GM19324 (cell line): ENCODE results near the gene CROCC2.

Experiments used
- ATAC-seq: cut with Tn5 transposase; IDR thresholded peaks from one replicate; pipeline ENCODE4 v1.9.1; 2021; ENCODE audit warnings: mild to moderate bottlenecking, moderate library complexity; ENCODE audit not compliant: unreplicated experiment, low FRiP score

Gene CROCC2

DNA sequence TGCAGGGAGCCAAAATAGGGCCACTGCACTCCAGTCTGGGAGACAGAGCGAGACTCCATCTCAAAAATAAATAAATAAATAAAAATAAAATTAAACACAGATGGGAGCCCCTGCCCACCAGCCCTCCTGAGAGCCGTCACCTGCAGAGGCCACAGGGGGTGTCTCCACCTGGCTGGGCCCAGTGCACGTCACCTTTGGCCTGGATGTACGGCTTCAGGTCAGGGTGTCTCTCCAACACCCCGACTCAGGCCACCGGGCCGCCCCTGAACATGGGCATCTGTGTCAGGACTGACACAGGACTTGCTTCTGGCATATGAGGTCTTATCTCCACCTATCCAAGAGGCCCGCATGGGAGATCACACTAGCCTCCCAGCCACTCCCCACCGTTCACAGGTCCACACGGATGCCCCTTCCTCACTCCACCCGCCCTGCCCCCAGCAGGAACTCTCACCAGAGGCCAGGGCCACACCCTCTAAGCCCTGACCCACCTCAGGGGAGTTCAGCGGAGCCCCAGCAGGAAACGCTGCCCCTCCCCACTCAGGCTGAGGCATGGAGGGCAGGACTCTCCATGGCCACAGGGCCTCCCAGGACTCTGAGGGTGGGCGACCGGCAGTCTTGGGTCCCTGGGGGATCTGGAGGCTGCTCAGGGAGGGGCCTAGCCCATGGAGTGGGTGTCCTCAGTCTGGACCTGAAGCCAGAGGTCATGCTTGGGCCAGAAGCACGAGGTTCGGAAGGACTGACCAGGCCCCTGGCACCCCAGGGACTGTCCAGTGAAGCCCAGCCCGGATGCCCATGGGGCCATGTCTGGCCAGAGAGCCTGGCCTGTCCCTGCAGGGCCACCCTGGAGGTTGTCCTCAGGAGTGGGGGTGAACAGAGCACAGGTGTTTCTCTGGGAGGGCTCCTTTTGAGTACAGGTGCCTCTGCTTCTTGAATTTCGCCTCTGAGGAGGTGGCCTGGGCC is 1.6 kb upstream of the CROCC2 start:
- no peak for ATAC-seq

DNA sequence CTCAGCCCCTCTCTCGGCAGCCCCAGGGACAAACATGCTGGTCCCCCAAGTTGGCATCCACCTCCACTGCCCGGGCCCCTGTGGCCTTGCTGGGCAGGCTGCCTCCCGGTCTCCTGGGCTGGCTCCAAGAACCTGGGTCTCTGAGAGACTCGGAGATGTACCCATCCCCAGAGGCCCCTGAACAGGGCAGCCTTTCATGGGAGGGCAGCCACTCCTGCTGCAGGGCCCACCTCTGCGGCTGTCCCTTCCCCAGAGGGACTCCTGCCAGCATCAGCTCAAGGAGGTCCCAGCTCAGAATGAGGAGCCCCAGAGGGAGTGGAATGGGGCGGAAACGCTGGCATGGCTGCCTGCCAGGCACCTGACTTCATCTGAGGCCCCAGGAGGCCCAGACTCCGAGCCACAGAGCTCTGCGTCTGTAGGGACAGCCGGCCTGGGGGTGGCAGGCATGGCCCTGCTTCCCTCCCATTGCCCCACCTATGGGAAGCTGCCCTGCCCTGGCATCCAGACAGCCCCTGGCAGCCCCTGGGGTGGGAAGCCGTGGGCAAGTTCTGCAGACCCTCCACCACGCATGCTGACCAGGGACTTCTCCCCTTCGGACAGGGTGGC is 857 bp upstream of the CROCC2 start:
- no peak for ATAC-seq

DNA sequence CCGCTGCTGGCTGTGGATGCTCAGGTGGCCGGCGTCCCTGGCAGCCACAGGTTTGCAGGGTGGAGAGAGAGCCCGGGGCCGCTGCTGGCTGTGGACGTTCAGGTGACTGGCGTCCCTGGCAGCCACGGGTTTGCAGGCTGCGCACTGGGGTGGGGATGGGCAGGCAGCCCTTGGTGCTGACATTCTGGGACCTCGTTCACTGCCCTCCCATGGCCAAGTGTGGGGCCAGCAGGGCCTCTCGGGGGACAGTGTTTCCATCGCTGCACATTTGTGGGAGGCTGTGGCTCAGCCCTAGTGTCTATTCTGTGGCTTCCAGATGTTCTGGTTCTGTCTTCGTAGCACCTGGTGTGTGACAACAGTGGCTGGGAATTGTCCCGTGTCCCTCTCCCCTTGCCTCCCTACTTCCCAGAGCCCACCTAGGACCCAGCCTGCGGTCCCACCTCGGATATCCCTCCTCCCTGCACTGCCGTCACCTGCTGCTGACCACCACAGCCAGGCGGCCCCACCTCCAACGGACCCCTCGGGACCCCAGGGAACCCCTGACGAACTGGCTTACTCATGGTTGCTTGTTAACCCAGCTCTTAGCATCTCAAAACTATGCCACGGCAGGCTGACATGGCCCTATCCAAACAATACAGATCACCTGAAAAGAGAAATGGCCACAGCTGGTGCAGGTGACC is 915 bp downstream of the CROCC2 start:
- no peak for ATAC-seq

DNA sequence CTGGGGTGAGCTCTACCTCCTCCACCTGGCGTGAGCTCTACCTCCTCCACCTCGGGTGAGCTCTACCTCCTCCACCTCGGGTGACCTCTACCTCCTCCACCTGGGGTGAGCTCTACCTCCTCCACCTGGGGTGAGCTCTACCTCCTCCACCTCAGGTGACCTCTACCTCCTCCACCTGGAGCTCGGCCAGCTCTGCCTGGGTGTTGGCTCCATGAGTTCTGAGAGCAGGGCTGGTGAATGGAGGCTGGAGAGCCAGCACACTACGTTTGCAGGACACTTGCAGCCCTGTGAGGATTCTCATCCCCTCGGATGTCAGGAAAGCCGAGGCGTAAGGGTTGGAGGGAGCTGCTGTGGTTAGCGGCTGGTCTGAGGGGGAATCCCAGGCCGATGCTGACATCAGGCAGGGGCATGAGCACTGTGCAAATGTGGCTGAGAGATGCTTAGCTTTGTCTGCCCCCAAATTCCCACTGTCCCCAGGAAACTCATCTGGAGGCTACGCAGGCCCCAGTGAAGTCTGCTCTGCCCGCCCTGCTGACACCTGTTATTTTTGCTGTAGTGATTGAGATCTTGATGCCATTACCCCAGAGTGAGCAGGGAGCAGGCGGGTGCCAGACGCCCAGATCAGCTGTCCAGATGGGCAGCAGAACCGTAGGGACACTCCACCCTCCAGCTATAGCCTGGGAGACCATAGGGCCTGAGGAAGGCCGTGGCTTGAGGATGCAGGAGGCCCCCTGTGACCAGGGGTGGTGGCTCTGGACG is 3.3 kb downstream of the CROCC2 start:
- ATAC-seq, result no peak

DNA sequence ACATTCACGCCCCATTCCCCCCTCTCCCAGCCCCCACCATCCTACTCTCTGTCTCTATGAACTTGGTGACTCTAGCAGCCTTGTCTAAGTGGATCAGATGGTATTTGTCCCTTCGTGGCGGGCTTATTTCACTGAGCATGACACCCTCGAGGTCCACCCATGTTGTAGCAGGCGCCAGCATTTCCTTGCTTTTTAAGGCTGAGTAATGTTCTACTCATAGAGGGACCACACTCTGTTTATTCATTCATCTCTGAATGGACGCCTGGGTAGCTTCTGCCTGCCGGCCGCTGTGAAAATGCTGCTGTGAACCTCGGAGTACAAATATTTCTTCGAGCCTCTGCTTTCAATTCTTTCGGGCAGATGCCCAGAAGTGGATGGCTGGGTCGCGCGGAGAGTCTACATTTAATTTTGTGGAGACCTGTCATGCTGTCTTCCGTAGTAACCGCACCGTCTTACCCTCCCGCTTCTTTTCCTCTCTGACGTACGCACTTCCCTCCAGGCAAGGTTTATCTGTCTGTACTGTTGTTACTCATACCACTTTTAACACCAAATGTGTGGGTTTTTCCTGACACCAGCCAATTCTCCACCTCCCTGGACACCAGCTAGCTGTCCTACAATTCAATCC is 5.6 kb downstream of the CROCC2 start:
- no peak for ATAC-seq

DNA sequence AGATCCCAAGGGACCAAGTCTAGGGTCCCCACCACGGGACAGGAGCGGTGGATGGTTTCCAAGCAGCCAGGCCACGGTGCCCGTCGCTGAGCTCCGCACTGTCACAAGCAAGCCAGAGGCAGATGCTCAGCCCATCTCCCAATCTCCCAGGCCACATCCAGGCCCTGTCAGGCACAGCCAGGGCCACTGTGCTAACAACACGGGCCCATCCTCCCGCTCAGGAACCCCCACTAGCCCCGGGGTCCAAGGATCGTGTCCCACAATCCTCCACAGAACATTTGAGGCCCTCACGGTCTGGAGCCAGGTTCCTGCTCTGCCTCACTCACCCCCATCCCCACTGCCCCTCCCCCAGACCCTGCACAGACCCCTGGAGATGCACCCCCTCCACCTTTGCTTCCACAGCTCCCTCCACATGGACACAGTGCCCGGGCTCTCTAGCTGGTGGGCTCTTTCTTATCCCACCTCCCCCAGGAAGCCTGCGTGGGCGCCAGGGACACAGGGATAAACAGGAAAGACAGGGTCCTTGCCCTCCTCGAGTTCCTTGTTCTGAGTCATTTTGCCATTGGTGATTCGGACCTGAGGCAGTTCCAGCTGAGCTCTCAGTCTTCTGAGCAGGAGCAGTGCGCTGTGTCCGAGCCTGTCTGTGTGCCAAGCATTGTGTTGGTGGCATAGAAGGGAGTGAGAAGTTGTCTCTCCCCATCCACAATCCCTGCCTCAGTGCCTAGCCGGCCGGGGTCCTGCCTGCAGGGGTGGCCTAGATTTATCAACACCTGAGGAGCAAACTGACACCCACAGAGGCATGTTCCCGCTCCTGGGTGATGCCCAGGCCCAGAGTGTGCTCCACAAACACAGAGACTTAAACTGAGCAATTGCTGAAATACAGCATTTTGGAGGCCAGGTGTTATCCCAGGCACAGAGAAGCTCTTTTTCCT is 7.0 kb downstream of the CROCC2 start:
- no peak for ATAC-seq

DNA sequence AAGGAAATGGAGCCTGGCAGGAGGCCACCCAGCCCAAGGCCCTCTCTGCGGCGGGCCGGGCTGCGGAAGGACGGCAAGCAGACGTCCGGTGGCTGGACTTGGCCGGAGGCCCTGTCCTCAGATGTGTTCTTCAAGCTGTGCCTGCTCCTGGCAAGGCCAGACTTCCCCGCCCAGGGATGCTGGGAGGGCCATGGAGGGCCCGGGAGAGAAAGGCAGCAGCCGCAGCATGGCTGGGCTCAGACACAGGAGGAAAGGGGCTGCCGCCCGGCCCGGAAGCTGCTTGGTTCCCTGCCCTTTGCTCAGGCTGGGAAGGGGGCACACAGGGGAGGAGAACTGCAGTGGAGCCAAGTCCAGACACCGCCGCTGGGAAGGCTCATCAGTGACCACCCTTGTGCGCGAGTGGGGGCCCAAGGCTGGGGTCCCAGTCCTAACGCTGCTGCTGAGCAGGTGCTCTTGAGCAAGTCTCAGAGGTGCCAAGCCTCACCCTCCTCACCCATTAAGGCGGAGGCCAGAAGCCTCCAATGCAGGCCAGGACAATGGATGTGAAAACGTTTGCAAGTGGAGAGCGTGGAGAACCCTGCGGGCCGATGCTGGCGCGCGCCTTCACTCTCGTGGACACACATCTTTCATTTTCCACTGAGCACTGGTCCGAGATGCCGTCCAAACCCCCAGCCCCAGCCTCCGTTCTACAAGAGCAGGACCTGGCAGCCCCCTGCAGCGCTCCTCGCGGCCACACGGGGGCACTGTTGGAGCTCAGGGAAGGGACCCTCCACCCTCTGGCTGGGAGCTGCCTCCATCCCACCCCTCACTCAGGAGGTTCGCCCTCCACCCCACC is 7.9 kb downstream of the CROCC2 start:
- no peak for ATAC-seq

DNA sequence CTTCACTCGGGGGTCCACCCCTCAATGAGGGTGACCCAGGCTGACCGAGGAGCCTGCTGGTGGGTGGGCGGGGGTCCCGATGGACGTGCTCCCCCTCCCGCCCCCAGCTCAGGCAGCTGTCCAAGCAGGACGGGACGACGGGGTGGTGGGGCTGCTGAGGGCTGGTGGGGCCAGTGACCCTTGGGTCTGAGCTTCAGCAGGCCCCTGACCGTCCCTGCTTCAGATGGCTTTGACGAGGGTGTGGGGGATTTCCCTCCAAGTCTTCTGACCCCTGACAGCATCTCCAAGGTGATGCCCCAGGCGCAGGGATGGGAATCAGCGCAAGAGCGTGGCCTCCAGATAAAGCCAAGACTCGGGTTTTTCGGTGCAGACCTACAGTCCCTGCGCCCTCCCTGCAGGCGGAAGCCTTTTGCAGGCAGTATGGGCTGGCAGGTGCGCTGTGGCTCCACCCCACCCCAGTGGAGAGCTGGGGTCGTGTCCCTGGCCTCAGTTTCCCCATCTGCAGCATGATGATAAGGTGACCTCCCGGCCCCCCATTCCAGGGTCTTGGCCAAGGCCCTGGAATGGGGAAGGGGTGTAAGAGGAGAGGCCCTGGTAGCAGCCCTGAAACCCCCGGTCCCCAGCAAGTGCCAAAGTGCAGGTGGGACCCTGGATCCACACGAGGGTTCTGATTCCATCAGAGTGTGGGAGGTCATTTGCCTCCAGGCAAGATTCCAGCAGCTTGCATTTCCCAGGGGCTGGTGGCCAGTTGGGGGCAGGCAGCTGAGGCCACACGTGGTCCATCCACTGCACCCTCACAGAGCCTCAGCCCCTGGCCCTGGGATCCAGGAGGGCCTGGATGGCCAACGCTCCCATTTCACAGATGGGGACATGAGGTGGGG is 8.7 kb downstream of the CROCC2 start:
- ATAC-seq, result no peak

DNA sequence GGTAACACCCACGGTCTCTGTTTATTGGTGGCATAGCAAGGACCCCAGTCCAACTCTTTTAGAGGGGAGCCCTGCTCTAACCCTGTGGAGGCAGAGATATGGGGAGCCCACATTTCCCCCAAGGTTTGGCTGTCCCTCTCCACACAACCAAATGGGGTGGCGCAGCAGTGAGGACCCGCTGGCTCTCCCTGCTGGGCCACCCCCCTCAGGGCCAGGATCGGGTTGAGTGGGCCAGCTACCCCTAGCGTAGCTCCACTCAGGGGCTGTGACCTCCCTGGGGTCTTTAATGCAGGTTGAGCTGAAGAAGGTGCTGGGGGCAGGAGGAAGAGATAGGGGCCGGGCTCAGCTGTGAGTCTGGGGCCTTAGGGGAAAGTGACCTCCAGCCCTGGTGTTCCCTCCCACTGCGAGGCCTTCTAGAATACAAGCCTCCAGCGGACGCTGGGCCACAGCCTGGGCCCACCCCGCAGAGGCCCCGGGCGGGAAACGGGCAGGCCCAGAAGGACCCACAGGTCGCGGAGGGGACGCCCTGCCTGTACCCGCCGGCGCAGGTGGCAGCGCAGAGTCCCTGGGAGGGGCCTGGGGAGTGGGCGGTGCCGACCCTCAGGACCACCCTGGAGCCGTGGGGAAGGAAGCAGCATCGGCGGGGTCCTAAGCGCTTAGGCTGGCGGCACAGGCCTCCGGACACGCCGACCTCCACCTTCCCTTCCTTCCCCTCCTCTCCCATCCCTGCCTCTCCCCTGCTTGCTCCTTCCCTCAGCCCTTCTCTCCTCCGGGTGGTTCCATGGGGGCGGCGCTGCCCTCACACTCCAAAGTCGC is 9.6 kb downstream of the CROCC2 start:
- ATAC-seq, result no peak

DNA sequence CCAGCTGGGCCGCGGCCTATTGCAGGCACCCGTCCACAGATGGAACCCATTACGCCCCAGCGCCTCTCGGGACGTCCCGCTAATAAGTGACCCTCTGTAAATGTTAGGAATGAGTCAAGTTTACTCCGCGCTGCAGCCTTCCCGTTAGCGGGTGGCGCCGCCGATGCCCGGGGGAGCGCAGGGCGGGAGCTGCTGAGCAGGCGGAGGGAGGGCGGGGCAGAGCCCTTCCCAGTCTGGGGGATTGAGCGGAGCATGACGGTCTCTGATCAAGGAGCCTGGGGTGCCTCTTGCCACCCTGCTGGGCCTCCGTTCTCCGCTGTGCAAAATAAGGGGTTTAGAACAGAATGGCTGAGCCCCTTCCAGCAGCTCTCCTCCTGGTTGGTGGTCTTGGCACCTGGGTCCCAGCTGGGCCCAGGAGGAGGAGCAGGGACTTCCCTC is 10.5 kb downstream of the CROCC2 start:
- ATAC-seq, result no peak

DNA sequence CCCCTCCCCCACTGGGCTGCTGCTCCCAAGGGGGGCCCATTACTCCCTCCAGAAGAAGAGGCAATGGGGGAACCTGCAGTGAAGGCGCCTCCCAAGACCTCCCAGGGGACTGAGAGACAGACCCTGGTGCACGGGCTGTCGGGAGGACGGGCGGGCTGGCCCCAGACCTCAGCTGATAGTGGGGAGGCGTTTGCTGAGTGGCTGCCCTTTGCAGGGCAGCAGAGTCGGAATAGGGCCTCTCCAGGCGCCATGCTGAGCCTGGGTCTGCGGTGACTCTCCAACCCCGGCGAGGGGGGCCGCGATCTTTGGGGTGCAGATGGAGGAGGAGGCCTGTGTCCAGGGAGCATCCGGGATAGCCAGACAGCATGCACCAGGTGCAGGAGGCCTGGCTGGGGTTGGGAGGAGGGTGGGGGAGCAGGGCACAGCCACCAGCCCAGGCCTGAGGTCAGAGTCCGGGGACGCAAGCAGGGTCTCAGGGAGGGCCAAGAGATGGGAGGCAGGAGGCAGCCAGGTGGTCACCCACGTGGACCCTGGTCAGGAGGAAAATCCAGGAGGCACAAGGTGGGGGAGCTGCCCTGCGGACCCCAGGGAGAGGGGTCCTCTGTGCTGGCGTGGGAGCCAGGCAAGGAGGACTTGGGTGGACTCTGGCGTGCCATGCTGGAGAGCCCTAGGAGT is 11.0 kb downstream of the CROCC2 start:
- no peak for ATAC-seq

DNA sequence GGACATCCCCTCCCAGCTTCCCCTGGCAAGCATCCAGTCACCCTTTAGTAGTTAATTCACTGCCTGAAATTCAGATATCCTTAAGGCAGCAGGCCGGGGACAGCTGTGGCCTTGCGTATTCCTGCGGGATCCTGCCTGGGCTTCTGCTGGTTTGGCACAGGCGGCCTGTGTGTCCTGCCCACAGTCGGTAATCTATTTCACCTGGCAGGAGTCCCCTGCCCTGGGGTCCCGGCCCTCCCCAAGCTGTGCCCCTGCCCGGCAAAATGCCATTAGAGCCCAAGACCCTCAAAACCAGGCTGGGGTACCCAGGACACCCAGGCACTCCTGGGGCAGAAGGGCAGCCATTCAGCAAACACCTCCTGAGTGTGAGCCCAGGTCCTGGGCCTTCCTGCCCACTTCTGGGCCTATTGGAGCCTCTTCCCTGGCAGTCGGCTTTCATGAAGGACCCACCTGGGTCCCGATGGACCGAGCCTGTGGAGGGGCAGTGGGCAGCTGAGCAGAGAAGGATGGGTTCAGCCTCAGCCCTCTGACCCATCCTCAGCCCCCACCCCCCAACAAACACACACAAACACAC is 11.6 kb downstream of the CROCC2 start:
- ATAC-seq, result no peak

DNA sequence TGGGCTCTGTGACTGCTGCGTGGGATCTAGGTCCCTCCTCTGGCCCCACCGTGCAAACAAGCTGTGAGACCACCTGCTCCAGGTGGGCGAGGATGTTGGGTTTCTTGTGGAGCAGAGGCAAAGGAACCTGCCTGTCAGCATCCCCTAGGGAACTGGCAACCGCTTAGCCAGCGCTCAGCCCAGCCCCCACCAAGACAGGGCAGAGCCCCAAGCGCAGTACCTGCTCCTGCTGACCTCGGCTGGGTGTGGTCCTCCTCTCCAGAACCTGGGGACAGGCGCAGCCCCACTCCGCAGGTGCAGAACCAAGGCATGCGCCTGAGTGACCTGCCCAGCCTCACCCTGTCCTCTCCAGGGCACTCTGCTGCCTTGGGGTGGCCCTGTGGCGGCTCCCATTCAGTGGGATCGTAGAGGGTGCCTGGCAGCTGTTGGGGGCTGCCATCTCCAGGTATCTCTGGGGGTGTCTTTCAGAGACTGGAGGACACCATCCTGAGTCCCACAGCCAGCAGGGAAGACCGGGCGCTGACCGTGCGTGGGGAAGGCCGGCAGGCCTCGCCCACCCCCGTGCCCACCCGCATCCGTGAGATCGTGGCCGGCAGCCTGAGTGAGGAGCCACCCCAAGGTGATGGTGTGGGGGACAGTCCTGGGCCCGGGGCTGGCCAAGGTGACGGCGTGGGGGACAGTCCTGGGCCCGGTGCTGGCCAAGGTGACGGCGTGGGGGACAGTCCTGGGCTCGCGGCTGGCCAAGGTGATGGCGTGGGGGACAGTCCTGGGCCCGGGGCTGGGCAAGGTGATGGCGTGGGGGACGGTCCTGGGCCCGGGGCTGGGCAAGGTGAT is 12.3 kb downstream of the CROCC2 start:
- no peak for ATAC-seq

DNA sequence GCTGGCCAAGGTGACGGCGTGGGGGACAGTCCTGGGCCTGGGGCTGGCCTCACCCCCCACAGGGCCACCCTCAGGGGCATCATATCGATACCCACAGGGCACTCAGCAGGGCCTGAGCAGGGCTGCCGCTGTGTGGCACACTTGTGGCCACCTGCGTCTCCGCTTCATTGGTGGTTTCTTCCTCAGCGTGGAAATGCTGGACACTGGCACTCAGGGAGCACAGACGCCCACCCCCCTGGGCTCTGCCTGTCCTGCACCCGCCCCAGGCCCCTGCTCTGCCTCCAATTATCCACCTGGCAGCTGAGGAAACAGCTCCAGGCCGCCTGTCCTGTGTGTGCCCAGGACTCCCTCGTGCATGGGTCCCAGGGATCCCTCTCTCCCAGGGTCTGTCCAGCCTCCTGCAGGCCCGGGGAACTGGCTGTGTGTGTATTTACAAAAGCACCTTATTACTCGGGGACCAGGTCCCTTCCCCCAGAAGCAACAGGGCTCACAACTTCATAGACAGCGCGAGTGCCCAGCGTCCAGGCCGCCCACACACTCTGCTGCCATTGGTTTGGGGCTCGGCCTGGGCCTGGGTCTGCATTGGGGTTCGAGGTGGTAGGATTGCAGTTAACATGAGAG is 13.1 kb downstream of the CROCC2 start:
- ATAC-seq, result no peak
